HG02798 (cell line): ENCODE results near the gene B4GALT3.
A peak's percentile ranks its signal among the peaks of the same experiment; 100 is the strongest.
"Not testable (repeated sequence)": the region's sequence is repeated elsewhere in the genome, so short reads cannot be mapped to it uniquely, and the experiment has no call there.

Experiments used
- ATAC-seq: cut with Tn5 transposase; IDR thresholded peaks from one replicate; pipeline ENCODE4 v1.9.1; 2021; ENCODE audit warnings: mild to moderate bottlenecking; ENCODE audit not compliant: unreplicated experiment, poor library complexity

The B4GALT3 gene

GRCh38 chr1:161177112-161177935 lies at the start of gene B4GALT3:
Gene B4GALT3 (minus strand): TSS chr1:161177507. CDS start chr1:161176060, 1,447 bp downstream.
- peak; percentile 85 for ATAC-seq

- no peak for ATAC-seq
Measured at GRCh38 chr1:161226759-161227158, 49.5 kb upstream of the B4GALT3 start.

- ATAC-seq = no peak
Measured at GRCh38 chr1:161226320-161226711, 49.0 kb upstream of the B4GALT3 start.

- ATAC-seq = peak; percentile 98
Measured at GRCh38 chr1:161225534-161226319, 48.4 kb upstream of the B4GALT3 start, which contains the start of gene TOMM40L. Gene TOMM40L (plus strand): TSS chr1:161226060. CDS start chr1:161226490, 430 bp downstream.

- no peak for ATAC-seq
Measured at GRCh38 chr1:161225178-161225533, 47.8 kb upstream of the B4GALT3 start.

GRCh38 chr1:161224695-161225087 lies 47.4 kb upstream of the B4GALT3 start:
- not testable (repeated sequence) for ATAC-seq

DNA sequence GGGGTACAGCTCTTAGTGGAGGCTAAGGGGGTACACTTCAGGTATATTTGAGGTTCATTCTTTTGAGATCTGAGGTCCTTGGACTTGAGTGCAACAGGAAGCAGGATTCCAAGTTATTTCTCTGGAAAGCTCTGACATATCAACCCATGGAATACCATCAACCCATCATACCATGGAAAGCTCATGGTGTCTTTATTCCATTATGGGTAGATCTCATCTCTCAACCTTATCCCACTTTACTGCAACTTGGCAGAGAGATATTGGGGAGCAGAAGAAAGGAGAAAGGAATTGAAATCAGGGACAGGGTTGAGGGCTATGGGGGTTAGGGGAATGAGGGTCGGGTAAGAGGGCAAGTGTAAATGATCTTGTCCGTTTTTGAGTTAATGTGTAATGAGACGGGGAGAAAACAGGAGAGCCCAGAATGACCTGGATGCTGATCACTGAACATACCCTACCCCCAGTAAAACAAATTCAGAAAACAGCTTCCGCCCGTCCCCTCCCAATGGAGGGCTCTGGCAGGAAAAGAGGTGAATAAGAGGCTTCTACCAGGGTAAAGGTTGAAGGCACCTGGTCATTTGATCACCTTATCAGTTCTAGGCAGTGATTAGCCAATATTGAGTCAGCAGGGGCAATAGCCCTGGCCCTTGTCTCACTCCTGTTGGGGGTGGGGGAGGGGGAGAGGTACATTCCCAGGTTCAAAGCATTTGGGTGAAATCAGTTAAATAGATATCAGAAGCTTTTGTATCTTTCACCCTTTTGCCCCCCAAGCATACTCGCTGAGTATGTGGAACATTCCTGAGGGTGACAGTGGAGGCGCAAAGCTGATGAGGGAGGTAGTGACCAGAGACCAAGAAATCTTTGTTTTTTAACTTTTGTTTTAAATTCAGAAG lies 46.7 kb upstream of the B4GALT3 start:
- ATAC-seq = no peak

- no peak for ATAC-seq
Measured at GRCh38 chr1:161222175-161223019, 45.1 kb upstream of the B4GALT3 start.

DNA sequence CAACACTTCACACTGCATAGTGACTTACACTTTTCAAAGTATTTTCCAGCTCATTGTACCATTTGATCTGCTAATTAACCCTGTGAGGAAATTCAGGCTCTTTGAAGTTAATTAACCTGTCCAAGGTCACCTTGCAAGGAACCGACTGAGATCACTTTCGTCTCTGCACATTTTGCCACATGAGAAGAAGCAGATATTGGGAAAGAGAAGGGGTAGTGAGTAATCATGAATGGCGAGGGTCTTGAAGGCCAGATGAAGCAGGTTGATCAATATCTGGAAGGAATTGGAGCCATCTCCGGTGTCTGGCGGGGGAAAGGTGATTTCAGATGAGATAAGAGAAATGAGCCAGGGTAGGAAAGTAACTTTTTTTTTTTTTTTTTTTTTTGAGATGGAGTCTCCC lies 42.7 kb upstream of the B4GALT3 start:
- no peak for ATAC-seq

DNA sequence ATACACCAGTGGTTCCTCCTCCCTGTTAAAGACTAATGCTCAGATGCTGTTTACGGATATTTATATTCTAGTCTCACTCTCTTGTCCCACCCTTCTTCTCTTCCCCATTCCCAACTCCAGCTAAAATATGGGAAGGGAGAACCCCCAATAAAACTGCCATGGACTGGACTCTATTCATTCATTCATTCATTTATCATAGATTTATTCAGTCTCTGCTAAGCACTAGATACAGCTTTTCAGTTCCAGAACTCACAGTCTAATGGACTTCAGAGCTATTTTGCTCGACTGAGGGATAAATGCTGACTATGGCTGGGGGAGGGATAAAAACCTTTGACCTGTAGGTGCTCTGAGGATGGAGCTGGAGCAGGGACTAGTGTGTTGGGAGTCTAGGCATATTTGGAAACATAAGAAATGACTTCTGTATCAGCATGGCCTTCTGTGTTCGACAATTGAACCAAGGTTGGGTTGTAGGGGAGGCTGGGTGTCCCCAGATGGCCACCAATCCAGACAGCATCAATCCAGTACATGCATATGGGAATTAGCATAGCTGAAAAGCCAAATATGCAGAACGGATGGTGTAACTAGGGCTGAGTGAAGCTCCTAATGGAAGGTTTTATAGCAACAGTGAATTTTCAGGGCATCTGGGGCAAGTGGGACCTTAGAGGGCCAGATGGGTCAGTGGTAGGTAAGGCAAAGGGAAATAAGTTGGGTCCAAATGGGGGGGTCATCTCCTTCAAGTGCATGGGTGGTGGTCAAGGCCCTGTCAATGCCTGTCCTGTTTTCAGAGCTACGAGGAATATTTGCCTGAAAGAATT lies 42.0 kb upstream of the B4GALT3 start:
- ATAC-seq = no peak

GRCh38 chr1:161218301-161219077 lies 41.2 kb upstream of the B4GALT3 start:
- ATAC-seq = no peak

- no peak for ATAC-seq
Measured at GRCh38 chr1:161217831-161218230, 40.5 kb upstream of the B4GALT3 start.

DNA sequence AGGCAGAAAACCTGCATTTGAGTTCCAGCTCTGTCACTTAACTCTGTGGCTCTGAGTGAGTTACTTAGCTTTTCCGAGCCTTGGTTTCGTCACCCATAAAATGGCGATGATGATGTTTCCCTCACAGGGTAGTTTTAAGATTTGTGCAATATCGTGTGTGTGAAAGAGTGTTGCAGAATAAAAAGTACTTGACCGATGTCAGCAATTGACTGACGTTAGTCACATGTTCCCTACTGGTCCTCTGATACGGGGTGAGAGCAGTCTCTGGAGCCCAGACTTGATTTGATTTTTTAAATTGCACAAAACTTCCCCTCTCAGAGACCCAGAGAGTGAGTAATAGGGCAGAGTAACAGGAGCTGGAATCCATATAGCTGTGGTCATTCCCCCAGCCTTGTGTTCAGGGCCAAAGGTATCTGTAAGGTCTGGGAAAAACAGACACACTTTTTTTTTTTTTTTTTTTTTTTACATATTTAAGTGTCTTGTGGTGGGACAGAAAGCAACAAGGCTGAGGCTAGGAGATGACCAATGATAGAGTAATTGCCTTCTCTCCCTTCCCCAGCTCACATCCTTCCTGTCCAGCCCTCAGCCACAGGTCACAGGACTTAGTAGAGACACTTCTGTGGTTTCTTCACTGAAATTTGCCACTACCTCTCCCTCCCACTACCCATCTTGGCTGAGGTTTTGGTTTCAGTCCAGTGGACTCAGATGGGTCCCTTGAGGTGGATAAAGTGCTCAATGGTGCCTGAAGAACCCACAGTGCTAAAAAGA lies 39.8 kb upstream of the B4GALT3 start:
- ATAC-seq = peak; percentile 80

- ATAC-seq = no peak
Measured at GRCh38 chr1:161215076-161215475, 37.8 kb upstream of the B4GALT3 start, which contains the start of gene FCER1G. Gene FCER1G (plus strand): TSS chr1:161215295. CDS start chr1:161215322, 27 bp downstream.

- ATAC-seq = no peak
Measured at GRCh38 chr1:161214369-161214768, 37.1 kb upstream of the B4GALT3 start.

- peak; percentile 61 for ATAC-seq
Measured at GRCh38 chr1:161209790-161210409, 32.6 kb upstream of the B4GALT3 start.

DNA sequence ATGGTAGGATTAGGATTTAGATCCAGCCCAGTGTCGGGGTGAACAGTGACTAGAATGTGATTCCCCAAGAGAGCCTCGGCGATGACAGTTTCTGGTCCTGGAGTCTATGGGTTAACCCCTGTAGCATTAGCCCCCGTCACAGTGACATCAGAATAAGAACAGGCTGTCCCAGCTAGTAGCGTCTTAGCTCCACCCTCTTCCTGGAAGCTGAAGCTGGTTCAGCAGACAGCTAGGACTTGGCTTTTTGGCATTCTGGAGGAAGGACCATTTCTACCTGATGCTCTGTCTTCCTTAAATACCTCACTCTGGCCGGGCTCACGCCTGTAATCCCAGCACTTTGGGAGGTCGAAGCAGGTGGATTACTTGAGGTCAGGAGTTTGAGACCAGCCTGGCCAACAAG lies 29.9 kb upstream of the B4GALT3 start:
- ATAC-seq = no peak
